ENCODE measurements around the gene KCNAB1.

KCNAB1 gene

GRCh38 chr3:156498307-156498706 is 377.9 kb downstream of the KCNAB1 start:
- no peak for TF ChIP-seq CTCF (IDR thresholded peaks at IDR 0.05; ENCODE audit: control extremely low read depth, extremely low read depth, low read depth, missing control alignments)
- no peak for DNase-seq (ENCODE audit: extremely low spot score)
- ChIA-PET POLR2A (no interaction called here), CTCF (interaction anchor here (1.8 to 3.2 kb wide), 2 partner anchors 9 to 10 kb away, joined by 5 to 10 read pairs; no protein-coding TSS in a partner anchor)

GRCh38 chr3:156507285-156507684 is 386.9 kb downstream of the KCNAB1 start:
- TF ChIP-seq CTCF (IDR thresholded peaks at IDR 0.05; ENCODE audit: control extremely low read depth, extremely low read depth, low read depth, missing control alignments) = no peak
- CTCF ChIA-PET = interaction anchor here (1.2 to 12.8 kb wide), 9 partner anchors 14 to 630 kb away, joined by 3 to 125 read pairs (median 35); no protein-coding TSS in a partner anchor
- POLR2A ChIA-PET = no interaction called here
- DNase-seq (ENCODE audit: extremely low spot score) = no peak

GRCh38 chr3:156509189-156510174 is 389.1 kb downstream of the KCNAB1 start:
- peak; percentile 51 for TF ChIP-seq CTCF (IDR thresholded peaks at IDR 0.05; ENCODE audit: control extremely low read depth, extremely low read depth, low read depth, missing control alignments)
- ChIA-PET POLR2A (no interaction called here), CTCF (interaction anchor here (0.6 to 12.8 kb wide), 42 partner anchors 11 to 651 kb away, joined by 3 to 125 read pairs (median 4); partner anchors contain the start of gene CCNL1)
- peak; percentile 69 for DNase-seq (ENCODE audit: extremely low spot score)

- no peak for DNase-seq (ENCODE audit: extremely low spot score)
- ChIA-PET CTCF (interaction anchor here (1.0 to 12.8 kb wide), 7 partner anchors 9 to 360 kb away, joined by 3 to 125 read pairs (median 35); no protein-coding TSS in a partner anchor), POLR2A (interaction anchor here (0.6 kb wide), 1 partner anchor 603 kb away, joined by 3 read pairs; no protein-coding TSS in a partner anchor)
These were observed 391.8 kb downstream of the KCNAB1 start for GRCh38 chr3:156511987-156512677.

GRCh38 chr3:156513619-156514018 is 393.2 kb downstream of the KCNAB1 start:
- no peak for DNase-seq (ENCODE audit: extremely low spot score)
- TF ChIP-seq CTCF (IDR thresholded peaks at IDR 0.05; ENCODE audit: control extremely low read depth, extremely low read depth, low read depth, missing control alignments) = no peak
- ChIA-PET POLR2A (no interaction called here), CTCF (interaction anchor here (0.6 to 12.8 kb wide), 4 partner anchors 12 to 362 kb away, joined by 3 to 125 read pairs (median 4); no protein-coding TSS in a partner anchor)

More at GRCh38 chr3:156511987-156512677, 391.8 kb downstream of the KCNAB1 start:
- TF ChIP-seq CTCF (IDR thresholded peaks at IDR 0.05; ENCODE audit: control extremely low read depth, extremely low read depth, low read depth, missing control alignments) = no peak

GRCh38 chr3:156516284-156516683 is 395.9 kb downstream of the KCNAB1 start:
- POLR2A ChIA-PET = no interaction called here
- no peak for TF ChIP-seq CTCF (IDR thresholded peaks at IDR 0.05; ENCODE audit: control extremely low read depth, extremely low read depth, low read depth, missing control alignments)
- CTCF ChIA-PET = interaction anchor here (1.4 to 12.8 kb wide), 4 partner anchors 8 to 365 kb away, joined by 3 to 125 read pairs (median 42); no protein-coding TSS in a partner anchor
- no peak for DNase-seq (ENCODE audit: extremely low spot score)

Measured in GM10248 (cell line).